Adrenal gland (tissue), 12 donors: ENCODE results near the gene SSC4D. TPM values are rescaled to one million over a fixed set of nuclear protein-coding genes. Genes with fewer than 3 reads are reported as not detected.
"Not testable (repeated sequence)": the region's sequence is repeated elsewhere in the genome, so short reads cannot be mapped to it uniquely, and the experiment has no call there.

Experiments
- DNase-seq, 7 donors: peaks; one replicate each; pipeline ENCODE4 v3.0.0-alpha.2; 2019 to 2020
- H3K27ac ChIP-seq, 5 donors: fragments of 200-600 bp; sonication (generic) in 4 of 5; 1 replicate in 3 of 5; 2 replicates in 2 of 5; pipeline versions ENCODE4 v1.5.1 to v1.8.0; 2016 to 2020; ENCODE audit warnings: mild to moderate bottlenecking in 1 of 5
- H3K27me3 ChIP-seq: fragments of 200-600 bp; 2 replicates; pipeline ENCODE4 v1.8.0; 2021
- H3K36me3 ChIP-seq, 2 donors: fragments of 200-600 bp; replicated peaks in 1 of 2; 1 replicate in 1 of 2; 2 replicates in 1 of 2; pipeline versions ENCODE4 v1.5.1 to v1.8.0; 2018 to 2022
- H3K4me1 ChIP-seq, 2 donors: fragments of 200-600 bp; replicated peaks in 1 of 2; 1 replicate in 1 of 2; 2 replicates in 1 of 2; pipeline versions ENCODE4 v1.5.1 to v1.8.0; 2018 to 2021
- H3K4me3 ChIP-seq, 4 donors: fragments of 200-600 bp; sonication (generic) in 3 of 4; one replicate each; pipeline ENCODE4 v1.5.1; 2016 to 2018
- H3K9me3 ChIP-seq, 3 donors: fragments of 200-600 bp; sonication (generic) in 1 of 3; replicated peaks in 1 of 3; 1 replicate in 2 of 3; 2 replicates in 1 of 3; pipeline versions ENCODE4 v1.5.1 to v1.8.0; 2016 to 2021
- POLR2A ChIP-seq, 2 donors: fragments of 450-650 bp; IDR thresholded peaks; one replicate each; pipeline ENCODE4 v1.6.1; 2017; ENCODE audit warnings: antibody characterized with exemption in 2 of 2, mild to moderate bottlenecking in 2 of 2, moderate library complexity in 1 of 2
- WGBS, 4 donors: extraction: QIAGEN DNeasy Blood & Tissue Kit in 2 of 4; methylation state at CpG; one replicate each; pipeline versions ENCODE4 v1.1.5 to v1.1.7; 2013 to 2017; 5-methylcytosine and 5-hydroxymethylcytosine counted together
- intact Hi-C, 2 donors: fragments of 100-400 bp; cut with DNase I; formaldehyde crosslinking; loops; one replicate each; pipeline versions ENCODE4 v1.14.1 to v1.15.0; 2022 to 2023
- polyA plus RNA-seq, 3 donors: library from polyadenylated mRNA; stranded (reverse); fragments of 200-250 nt in 2 of 3; fragments of 350-450 nt in 1 of 3; fragmentation: Illumina TruSeq in 1 of 3; extraction: RNeasy Lipid Tissue Mini Kit (QIAGEN cat#74804) in 1 of 3; gene quantifications; one replicate each; pipeline ENCODE4 v1.2.3, GENCODE V29; 2013 to 2014
- total RNA-seq, 9 donors: library from RNA; depleted of rRNA in 4 of 9; stranded (reverse); fragments of >200 nt in 4 of 9; fragments of 120-200 nt in 1 of 9; fragmentation: NEBNext Ultra II Directional in 1 of 9; extraction: Animal tissue kit (Norgen Biotek cat#: 25700) in 1 of 9; gene quantifications; one replicate each; pipeline versions ENCODE4 v1.1.0 to v1.2.4, GENCODE V29; 2013 to 2023
- TF ChIP-seq, protein P1 (sequence below), 6 experiments: fragments of 450-650 bp in 4 of 6; fragments of 200-600 bp in 2 of 6; sonication (generic) in 1 of 6; IDR thresholded peaks; 1 replicate in 5 of 6; 2 replicates in 1 of 6; pipeline versions ENCODE4 v1.5.1 to v1.8.0; 2016 to 2021; ENCODE audit warnings: antibody characterized with exemption in 6 of 6, mild to moderate bottlenecking in 2 of 6, moderate library complexity in 1 of 6
- donor health status: healthy with polysubstance abuse.
- donor health status: Bipolar disorder and iron deficiency.
- donor health status: DM: yes; HTN: yes; CAD: no.
- donor health status: DM: no; HTN: no; CAD: no.
- donor health status: DM: no; HTN: no; CAD: no.
- donor health status: DM: yes; HTN: yes; CAD: no.

The SSC4D gene
- total and polyA plus RNA-seq, 12 donors = 0.60 to 10.7 (median 2.0) TPM

DNA sequence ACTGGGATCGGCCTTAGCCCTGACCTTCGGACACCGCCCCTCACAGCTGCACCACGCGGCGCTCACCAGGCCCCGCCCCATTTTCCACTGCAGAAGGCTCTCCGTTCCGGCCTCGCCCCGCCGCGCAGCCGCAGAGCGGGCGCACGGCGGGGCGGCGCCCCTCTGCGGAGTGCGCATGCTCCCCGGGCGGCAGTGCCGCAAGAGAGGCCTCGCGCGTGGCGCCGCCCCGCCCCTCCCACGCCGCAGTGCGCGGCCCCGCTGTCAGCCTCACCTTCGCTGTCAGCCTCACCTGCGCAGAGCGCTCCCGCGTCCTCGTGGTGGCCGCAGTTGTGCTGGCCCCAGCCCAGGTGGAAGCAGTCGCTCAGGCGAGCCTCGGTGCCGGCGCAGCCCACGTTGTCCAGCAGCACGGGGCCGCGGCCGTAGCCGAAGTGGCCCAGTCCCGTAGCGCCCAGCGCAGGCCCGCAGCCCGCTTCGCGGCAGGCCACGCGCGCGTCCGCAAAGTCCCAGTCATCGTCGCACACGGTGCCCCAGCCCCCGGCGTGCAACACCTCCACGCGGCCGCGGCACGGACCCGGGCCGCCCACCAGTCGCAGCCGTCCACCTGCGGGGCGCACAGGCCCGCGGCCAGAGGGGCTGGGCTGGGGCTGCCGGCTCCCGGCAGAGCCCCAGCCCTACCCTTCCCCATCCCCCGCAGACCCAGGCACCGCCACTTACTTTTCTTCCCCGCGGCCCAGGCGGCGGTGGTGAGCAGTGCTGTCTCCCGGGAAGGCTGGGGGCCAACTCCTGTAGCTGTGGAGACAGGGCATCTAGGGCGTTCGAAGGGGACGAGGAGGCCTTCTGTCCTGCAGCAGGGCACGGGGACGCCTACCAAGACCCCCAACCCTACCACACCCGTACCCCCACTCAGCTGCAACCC is 16.1 kb downstream of the SSC4D start:
- Histone ChIP-seq H3K9me3 (no peaks in the 10 kb centered on the region), H3K36me3 (no peaks in the 10 kb centered on the region), H3K4me3 (peak overlapping the region; percentile 3 to 68 (median 35)), H3K27me3 (no peaks in the 10 kb centered on the region), H3K27ac (peak overlapping the region; percentile 46 to 93 (median 81)), H3K4me1 (peaks cover 23% of the 10 kb centered on the region in 2 donors)
- intact Hi-C loops = no loop called here
- DNase-seq = peak; percentile 95 to 97 (median 96)
- 2 to 12% (median 2%) methylated on average over 8 to 99 of the region's 99 CpGs for WGBS, 4 donors
- TF ChIP-seq POLR2A (IDR thresholded peaks at IDR 0.05) = peak; percentile 67 to 83
- TF ChIP-seq, protein P1, sequence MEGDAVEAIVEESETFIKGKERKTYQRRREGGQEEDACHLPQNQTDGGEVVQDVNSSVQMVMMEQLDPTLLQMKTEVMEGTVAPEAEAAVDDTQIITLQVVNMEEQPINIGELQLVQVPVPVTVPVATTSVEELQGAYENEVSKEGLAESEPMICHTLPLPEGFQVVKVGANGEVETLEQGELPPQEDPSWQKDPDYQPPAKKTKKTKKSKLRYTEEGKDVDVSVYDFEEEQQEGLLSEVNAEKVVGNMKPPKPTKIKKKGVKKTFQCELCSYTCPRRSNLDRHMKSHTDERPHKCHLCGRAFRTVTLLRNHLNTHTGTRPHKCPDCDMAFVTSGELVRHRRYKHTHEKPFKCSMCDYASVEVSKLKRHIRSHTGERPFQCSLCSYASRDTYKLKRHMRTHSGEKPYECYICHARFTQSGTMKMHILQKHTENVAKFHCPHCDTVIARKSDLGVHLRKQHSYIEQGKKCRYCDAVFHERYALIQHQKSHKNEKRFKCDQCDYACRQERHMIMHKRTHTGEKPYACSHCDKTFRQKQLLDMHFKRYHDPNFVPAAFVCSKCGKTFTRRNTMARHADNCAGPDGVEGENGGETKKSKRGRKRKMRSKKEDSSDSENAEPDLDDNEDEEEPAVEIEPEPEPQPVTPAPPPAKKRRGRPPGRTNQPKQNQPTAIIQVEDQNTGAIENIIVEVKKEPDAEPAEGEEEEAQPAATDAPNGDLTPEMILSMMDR (IDR thresholded peaks at IDR 0.05) = peak in 2 of 6 experiments; percentile 12 to 22

DNA sequence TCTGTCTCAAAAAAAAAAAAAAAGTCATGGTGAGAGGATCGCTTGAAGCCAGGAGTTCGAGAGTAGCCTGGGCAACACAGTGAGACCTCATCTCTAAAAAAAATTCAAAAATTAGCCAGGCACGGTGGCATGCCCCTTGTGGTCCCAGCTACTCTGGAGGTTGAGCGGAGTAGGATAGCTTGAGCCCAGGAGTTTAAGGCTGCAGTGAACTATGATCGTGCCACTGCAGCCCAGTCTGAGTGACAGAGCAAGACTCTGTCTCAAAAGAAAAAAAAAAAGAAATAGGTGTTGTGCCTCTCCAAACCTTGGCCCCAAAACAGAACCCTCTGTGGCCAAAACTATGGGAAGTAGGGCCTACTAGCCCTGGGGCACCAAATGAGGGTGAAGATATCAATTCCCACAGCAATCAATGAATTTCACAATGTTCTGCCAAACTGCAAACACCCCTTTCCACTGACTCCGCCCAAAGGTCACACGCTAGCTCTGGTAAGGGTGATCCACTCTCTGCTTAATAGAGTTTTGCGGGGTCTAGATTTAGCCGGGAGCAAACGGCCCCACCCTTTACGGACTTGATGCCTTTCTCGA is 16.9 kb downstream of the SSC4D start:
- Histone ChIP-seq H3K4me3 (peak overlapping the region in 2 of 4 donors; percentile 42 to 68), H3K4me1 (peaks cover 19 to 20% of the 10 kb centered on the region in 2 donors), H3K36me3 (no peaks in the 10 kb centered on the region), H3K9me3 (no peaks in the 10 kb centered on the region), H3K27me3 (no peaks in the 10 kb centered on the region), H3K27ac (peak overlapping the region; percentile 46 to 93 (median 81))
- intact Hi-C loops = no loop called here
- TF ChIP-seq, protein P1 (IDR thresholded peaks at IDR 0.05) = no peak
- no peak for TF ChIP-seq POLR2A (IDR thresholded peaks at IDR 0.05)
- no peak for DNase-seq
- 33 to 56% (median 35%) methylated on average over 7 to 12 of the region's 12 CpGs for WGBS, 4 donors

DNA sequence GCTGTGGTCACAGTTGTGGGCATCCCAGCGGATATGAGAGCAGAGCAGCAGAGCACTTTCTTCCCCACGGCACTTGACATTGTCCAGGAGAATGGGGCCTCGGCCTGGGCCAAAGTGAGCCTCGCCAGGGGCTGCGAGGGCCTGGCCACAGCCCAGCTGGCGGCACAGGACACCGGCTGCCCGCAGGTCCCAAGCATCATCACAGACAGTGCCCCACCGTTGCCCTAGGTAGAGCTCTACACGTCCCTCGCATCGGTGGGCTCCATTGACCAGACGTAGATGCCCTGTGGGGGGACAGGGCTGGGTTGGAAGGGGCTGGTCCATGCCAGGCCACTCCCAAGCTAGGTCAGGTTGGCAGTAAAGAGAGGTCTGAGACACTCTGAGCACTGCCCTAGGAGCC is 19.4 kb downstream of the SSC4D start:
- intact Hi-C loops = no loop called here

DNA sequence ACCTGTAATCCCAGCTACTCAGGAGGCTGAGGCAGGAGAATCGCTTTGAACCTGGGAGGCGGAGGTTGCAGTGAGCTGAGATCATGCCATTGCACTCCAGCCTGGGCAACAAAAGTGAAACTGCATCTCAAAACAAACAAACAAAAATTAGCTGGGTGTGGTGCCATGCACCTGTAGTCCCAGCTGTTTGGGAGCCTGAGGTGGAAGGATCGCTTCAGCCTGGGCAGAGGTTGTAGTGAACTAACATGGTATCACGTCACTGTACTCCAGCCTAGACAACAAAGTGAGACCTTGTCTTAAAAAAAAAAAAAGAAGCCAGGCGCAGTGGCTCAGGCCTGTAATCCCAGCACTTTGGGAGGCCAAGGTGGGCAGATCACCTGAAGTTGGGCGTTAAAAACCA is 21.7 kb downstream of the SSC4D start:
- H3K36me3 ChIP-seq, DNase-seq, intact Hi-C loops, H3K9me3 ChIP-seq, H3K27ac ChIP-seq, H3K4me3 ChIP-seq, H3K4me1 ChIP-seq, H3K27me3 ChIP-seq: not testable (repeated sequence)
- WGBS, 4 donors = 96 to 100% (median 97%) methylated on average over 6 of the region's 6 CpGs

More for the DNA sequence above, 19.4 kb downstream of the SSC4D start:
- Histone ChIP-seq H3K27ac (no peak overlapping the region), H3K9me3 (no peaks in the 10 kb centered on the region), H3K4me3 (no peak overlapping the region), H3K36me3 (no peaks in the 10 kb centered on the region), H3K4me1 (peaks cover 9 to 12% of the 10 kb centered on the region in 2 donors), H3K27me3 (no peaks in the 10 kb centered on the region)
- 80 to 100% (median 97%) methylated on average over 1 to 13 of the region's 13 CpGs for WGBS, 4 donors
- no peak for DNase-seq
- TF ChIP-seq, protein P1 (IDR thresholded peaks at IDR 0.05) = no peak
- no peak for TF ChIP-seq POLR2A (IDR thresholded peaks at IDR 0.05)
